ENCODE results near the gene AGAP1. TPM values are rescaled to one million over a fixed set of nuclear protein-coding genes. Genes with fewer than 3 reads are reported as not detected.

AGAP1 gene
- total RNA-seq, 1 donor from 2014 or later: 21.1 TPM

DNA sequence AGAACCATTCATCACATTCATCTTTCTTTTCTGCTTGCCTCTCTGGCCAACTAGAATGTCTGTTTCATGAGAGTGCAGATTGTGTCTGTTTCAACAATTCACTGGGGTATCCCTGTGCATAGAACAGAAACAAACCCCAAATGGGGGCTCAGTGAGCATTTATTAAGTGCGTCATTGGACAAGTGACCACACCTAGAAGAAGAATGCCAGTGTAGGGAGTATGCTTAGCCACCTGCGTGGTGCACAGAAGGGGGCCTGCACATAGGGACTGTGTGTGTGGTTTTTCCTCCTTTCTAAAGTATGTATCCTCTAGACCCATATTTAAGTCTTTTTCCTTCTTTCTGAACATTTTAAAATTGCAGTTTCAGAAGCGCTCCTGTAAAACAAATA lies 255.9 kb downstream of the AGAP1 start:
- Histone ChIP-seq H3K4me1 (peaks cover 17% of the 10 kb centered on the region), H3K27me3 (no peaks in the 10 kb centered on the region), H3K27ac (no peak overlapping the region), H3K4me3 (no peak overlapping the region), H3K9me3 (no peaks in the 10 kb centered on the region), H3K36me3 (peaks cover 0 to 6% of the 10 kb centered on the region in 2 donors)
- intact Hi-C loops (cut with DNase I): loop anchor here (10.0 kb wide), 1 partner anchor 615 kb away; no protein-coding TSS in a partner anchor
- no peak for DNase-seq (ENCODE audit: extremely low spot score in 2 of 2)
- TF ChIP-seq, protein P1, sequence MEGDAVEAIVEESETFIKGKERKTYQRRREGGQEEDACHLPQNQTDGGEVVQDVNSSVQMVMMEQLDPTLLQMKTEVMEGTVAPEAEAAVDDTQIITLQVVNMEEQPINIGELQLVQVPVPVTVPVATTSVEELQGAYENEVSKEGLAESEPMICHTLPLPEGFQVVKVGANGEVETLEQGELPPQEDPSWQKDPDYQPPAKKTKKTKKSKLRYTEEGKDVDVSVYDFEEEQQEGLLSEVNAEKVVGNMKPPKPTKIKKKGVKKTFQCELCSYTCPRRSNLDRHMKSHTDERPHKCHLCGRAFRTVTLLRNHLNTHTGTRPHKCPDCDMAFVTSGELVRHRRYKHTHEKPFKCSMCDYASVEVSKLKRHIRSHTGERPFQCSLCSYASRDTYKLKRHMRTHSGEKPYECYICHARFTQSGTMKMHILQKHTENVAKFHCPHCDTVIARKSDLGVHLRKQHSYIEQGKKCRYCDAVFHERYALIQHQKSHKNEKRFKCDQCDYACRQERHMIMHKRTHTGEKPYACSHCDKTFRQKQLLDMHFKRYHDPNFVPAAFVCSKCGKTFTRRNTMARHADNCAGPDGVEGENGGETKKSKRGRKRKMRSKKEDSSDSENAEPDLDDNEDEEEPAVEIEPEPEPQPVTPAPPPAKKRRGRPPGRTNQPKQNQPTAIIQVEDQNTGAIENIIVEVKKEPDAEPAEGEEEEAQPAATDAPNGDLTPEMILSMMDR (IDR thresholded peaks at IDR 0.05): no peak
- no peak for TF ChIP-seq POLR2AphosphoS5 (IDR thresholded peaks at IDR 0.05; ENCODE audit: insufficient read depth in 1 of 2, low read depth in 1 of 2)
- TF ChIP-seq POLR2A (IDR thresholded peaks at IDR 0.05): no peak

DNA sequence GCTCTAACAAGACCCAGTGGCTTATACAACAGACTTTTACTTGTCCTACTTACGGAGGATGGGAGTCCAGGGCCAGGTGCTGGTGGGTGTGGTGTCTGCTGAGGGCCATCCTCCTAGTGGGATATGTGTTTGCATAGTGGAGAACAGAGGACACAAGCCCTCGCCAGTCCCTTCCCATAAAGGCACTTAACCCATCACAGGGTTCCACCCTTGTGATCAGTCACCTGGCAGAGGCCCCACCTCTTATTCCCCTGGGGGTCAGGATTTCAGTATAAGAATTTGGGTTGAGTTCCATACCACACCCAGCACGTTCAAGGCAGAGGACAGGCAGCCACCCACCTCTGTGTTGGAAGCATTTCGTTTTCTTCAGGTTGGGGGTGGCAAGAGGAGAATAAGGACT lies 259.0 kb downstream of the AGAP1 start:
- no peak for DNase-seq (ENCODE audit: extremely low spot score in 2 of 2)
- H3K9me3 ChIP-seq: no peaks in the 10 kb centered on the region
- TF ChIP-seq POLR2A (IDR thresholded peaks at IDR 0.05): no peak
- TF ChIP-seq, protein P1 (IDR thresholded peaks at IDR 0.05): no peak
- H3K36me3 ChIP-seq: peaks cover 0 to 6% of the 10 kb centered on the region in 2 donors
- H3K27ac ChIP-seq: no peak overlapping the region
- intact Hi-C loops (cut with DNase I): no loop called here
- no peaks in the 10 kb centered on the region for H3K27me3 ChIP-seq
- peaks cover 12% of the 10 kb centered on the region for H3K4me1 ChIP-seq
- H3K4me3 ChIP-seq: no peak overlapping the region

DNA sequence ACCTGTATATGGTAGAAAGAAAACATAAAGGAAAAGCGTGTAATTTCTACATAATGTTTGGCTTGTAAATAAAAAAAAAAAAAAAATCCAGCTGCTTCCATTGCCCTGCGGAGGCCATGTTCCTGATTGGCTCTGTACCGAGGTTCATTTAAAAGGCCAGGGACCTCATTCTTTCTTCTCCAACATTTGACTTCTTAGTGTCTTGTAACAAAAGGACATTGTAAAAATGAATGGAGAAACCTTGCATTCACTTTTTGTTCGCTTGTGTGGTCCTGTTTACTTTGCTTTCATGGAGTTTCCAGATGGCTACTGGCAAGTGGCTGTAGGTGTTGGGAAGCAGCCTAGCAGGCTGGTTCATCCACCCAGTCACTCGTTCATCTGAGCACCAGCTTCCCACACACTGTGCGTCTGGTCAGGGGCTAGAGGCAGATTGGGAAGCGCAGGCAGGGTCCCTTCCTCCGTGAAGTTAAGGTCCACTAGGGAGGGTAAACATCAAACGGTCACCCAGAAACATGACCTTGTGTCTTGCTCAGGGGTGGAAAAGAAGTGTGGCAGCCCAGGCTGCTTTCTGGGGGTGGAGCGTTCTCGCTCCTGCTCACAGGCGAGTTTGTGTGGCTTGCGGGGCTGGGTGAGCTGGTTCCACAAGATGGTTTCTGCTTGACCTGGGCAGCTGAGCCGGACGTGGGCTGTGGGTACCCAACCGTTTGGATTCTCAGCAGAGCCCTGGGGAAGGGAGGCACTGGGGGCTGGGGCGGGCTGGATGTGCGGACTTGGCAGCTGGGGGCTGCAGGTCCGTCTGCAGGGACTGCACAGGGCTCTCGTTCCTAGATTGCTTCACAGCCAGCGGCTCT lies 260.7 kb downstream of the AGAP1 start:
- intact Hi-C loops (cut with DNase I): no loop called here
- Histone ChIP-seq H3K27ac (no peak overlapping the region), H3K4me3 (no peak overlapping the region), H3K9me3 (no peaks in the 10 kb centered on the region), H3K27me3 (no peaks in the 10 kb centered on the region), H3K4me1 (no peaks in the 10 kb centered on the region), H3K36me3 (peaks cover 0 to 6% of the 10 kb centered on the region in 2 donors)
- TF ChIP-seq POLR2AphosphoS5 (IDR thresholded peaks at IDR 0.05; ENCODE audit: insufficient read depth in 1 of 2, low read depth in 1 of 2): no peak
- TF ChIP-seq, protein P1 (IDR thresholded peaks at IDR 0.05): no peak
- no peak for TF ChIP-seq POLR2A (IDR thresholded peaks at IDR 0.05)
- no peak for DNase-seq (ENCODE audit: extremely low spot score in 2 of 2)

DNA sequence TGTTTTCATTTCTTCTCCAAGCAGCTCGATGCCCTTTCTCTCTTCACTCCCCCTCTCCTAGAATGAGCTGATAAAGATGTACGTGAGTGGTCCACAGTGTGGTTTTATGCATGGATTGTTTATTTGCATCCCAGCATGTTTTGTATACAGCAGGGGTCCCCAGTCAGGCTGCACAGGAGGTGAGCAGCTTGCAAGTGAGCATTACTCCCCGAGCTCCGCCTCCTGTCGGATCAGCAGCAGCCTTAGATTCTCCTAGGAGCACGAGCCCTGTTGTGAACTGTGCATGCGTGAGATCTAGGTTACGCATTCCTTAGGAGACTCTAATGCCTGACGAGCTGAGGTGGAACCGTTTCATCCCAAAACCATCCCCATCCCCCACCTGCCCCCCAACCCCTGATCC lies 262.6 kb downstream of the AGAP1 start:
- Histone ChIP-seq H3K9me3 (no peaks in the 10 kb centered on the region), H3K4me3 (no peak overlapping the region), H3K27ac (no peak overlapping the region), H3K36me3 (no peaks in the 10 kb centered on the region), H3K27me3 (no peaks in the 10 kb centered on the region), H3K4me1 (no peaks in the 10 kb centered on the region)
- TF ChIP-seq POLR2AphosphoS5 (IDR thresholded peaks at IDR 0.05; ENCODE audit: insufficient read depth in 1 of 2, low read depth in 1 of 2) (no peak), POLR2A (IDR thresholded peaks at IDR 0.05) (no peak)
- TF ChIP-seq, protein P1 (IDR thresholded peaks at IDR 0.05): no peak
- no peak for DNase-seq (ENCODE audit: extremely low spot score in 2 of 2)
- intact Hi-C loops (cut with DNase I): no loop called here

DNA sequence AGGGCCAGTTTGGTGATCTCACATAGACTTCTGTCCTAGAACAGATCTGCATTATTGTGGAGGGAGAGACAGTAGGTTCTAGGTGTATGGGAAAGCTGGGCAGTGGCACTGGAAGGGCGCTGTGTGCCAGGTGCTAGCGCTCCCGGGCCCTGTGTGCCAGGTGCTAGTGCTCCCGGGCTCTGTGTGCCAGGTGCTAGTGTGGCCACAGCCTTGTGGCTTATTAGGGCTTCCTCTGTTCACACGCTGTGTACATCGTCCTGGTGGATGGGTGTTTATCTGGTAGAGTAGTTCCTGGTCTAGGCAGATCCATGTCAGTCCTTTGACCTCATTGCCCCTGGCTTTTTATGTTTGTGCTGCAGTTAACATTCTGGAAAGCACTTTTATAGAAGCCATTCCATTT lies 263.4 kb downstream of the AGAP1 start:
- H3K36me3 ChIP-seq: no peaks in the 10 kb centered on the region
- H3K4me3 ChIP-seq: no peak overlapping the region
- H3K9me3 ChIP-seq: no peaks in the 10 kb centered on the region
- H3K27me3 ChIP-seq: no peaks in the 10 kb centered on the region
- intact Hi-C loops (cut with DNase I): no loop called here
- H3K27ac ChIP-seq: no peak overlapping the region
- H3K4me1 ChIP-seq: no peaks in the 10 kb centered on the region
- no peak for DNase-seq (ENCODE audit: extremely low spot score in 2 of 2)
- TF ChIP-seq POLR2A (IDR thresholded peaks at IDR 0.05): no peak
- TF ChIP-seq POLR2AphosphoS5 (IDR thresholded peaks at IDR 0.05; ENCODE audit: insufficient read depth in 1 of 2, low read depth in 1 of 2): no peak
- TF ChIP-seq, protein P1 (IDR thresholded peaks at IDR 0.05): no peak

Measured in vagina (tissue), 2 donors.